ENCODE measurements around the gene ABLIM2.

- TF ChIP-seq CREB1 (CRISPR knock-in tag; IDR thresholded peaks at IDR 0.05; ENCODE audit: low read depth) (no peak), POLR2AphosphoS5 (IDR thresholded peaks at IDR 0.05; ENCODE audit: low read depth) (no peak), CTCF (conservative IDR thresholded peaks at IDR 0.05; ENCODE audit: low read depth in 2 of 2) (no peak), EZH2 (IDR thresholded peaks at IDR 0.05; ENCODE audit: low read depth, unreplicated experiment) (no peak)
Measured at GRCh38 chr4:8037150-8037769, 121.4 kb downstream of the ABLIM2 start.
